Fibroblast of mammary gland (primary cell): ENCODE data around the gene FAM72A.
"Not testable (repeated sequence)": the region's sequence is repeated elsewhere in the genome, so short reads cannot be mapped to it uniquely, and the experiment has no call there.

Source experiments
- DNase-seq: peaks from one replicate; pipeline ENCODE4 v3.0.0-alpha.2; 2010; ENCODE audit warnings: low read depth
- H3K4me3 ChIP-seq: 2 replicates; pipeline ENCODE4 v1.5.1; 2011; ENCODE audit warnings: low read depth, mild to moderate bottlenecking, low read length, moderate library complexity; ENCODE audit not compliant: control insufficient read depth

The FAM72A gene

GRCh38 chr1:206219514-206220331, 17.1 kb upstream of the FAM72A start:
- H3K4me3 ChIP-seq, DNase-seq: not testable (repeated sequence)

DNA sequence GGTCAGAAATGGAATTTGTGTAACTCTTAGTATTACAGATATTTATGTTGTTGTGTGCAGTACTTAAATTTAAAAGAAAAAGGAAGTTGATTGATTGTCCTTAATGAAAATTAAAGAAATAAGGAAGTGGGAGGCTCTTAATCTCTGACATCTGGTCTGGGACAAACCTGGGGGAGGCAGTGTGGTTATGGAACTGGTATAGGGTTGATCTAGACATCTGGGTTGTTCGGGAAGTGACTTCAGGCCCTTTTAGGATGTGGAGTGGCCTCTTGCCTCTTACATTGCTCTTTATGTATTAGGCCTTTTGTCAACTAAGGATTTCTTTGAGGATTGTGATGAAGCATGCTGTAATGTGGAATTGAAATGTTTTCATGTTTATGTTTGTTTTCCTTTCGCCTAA, 16.1 kb upstream of the FAM72A start:
- not testable (repeated sequence) for H3K4me3 ChIP-seq, DNase-seq

- not testable (repeated sequence) for H3K4me3 ChIP-seq, DNase-seq
Measured at GRCh38 chr1:206218285-206218684, 15.6 kb upstream of the FAM72A start.

DNA sequence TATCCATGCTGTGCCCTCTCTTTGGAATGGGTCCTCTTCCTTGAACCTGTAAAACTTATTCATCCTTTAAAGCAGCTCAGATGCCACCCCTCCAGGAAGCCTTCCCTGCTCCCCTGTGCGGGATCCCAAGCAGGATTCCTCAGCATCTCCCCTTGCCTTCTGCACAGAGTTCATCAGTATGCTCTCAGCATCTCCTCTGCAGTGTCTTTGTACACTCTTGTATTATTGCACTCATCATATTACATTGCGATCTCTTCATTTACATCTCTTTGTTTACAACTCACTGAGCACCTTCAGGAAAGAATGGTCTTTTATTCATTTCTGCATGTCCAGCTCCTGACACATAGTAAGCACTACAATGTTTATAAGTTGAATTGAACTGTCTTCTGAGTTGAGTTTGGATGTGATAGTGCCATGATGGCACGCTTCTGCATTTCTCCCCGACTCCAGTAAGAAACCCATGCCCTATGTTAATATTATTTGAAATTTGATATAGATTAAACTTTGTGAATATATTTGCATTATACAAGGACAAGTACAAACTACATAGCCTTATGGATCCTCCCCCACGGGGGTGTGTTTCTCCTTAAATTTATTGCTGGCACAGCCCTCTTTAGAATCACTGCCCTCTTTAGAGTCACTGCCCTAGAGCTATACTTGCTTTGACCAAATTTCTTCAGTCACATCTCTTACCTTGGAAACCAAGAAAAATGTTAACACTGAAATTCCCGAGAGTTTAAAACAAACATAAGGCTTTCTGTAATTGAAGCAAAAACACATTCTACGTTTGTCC, 13.2 kb upstream of the FAM72A start:
- H3K4me3 ChIP-seq, DNase-seq: not testable (repeated sequence)

- not testable (repeated sequence) for H3K4me3 ChIP-seq, DNase-seq
Measured at GRCh38 chr1:206210802-206211201, 8.2 kb upstream of the FAM72A start.

- peak overlapping the region; percentile 25 for H3K4me3 ChIP-seq
- not testable (repeated sequence) for DNase-seq
Measured at GRCh38 chr1:206205569-206205968, 2.9 kb upstream of the FAM72A start.

DNA sequence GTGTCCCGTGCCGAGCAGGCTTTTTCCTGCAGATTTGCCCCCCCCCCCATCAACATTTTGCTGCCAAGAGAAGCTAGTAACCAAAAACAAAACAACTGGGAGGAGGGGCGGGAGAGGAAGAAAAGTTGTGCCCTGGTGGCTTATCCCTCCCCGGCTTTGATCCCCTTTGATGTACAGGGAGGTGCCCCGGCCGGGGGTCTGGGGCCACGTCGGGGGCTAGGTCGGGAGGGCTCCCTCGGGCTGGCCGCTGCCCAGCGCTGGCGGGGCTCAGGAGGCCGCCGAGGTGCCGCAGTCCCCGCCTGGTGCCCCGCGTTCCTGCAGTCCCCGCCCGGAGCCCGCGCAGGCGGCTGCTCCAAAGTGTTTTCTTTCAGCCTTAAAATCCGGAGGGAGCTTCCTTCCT, 2.2 kb upstream of the FAM72A start:
- peak; percentile 1 for DNase-seq
- peak overlapping the region; percentile 25 for H3K4me3 ChIP-seq

- DNase-seq, result not testable (repeated sequence)
- peak overlapping the region; percentile 42 for H3K4me3 ChIP-seq
Measured at GRCh38 chr1:206204159-206204511, 1.5 kb upstream of the FAM72A start.

DNA sequence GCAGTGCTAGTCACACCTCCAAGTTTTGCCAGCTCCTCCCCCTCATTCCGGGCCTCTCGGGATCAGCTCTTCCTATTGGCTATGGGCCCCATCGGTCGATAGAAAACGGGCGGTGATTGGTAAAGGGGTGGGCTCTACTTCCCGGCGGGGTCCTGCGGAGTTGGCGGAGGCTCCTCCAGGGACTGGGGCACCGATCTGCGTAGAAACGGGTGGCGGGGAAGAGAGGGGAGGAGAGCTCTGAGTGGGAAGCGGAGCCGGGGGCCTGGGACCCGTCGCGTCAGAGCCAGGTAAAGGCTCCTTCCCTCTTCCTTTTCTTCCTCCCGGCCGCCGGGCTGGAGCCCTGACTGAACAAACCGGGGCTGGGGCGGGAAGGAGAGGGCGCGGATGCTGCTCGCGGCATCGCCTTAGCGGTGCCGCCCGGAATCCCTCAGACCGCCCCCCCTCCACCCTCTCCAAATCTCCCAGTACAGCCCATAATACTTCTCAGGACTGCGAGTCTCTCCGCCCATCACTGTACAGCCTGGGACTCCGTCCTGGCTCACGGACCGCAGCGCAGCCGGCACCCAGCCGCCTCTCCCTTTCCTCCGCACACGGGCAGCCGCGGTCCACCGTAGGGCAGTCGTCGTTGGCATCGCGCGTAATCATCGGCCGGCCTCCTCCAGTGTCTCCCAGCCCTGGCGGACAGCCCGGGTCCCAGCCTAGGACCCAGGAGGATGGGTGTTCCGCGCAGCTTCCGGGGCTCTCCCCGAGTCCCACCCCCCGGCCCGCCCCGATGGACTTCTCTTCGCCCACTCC, 922 bp upstream of the FAM72A start, which contains the start of gene SRGAP2:
SRGAP2 (plus strand) TSS at position 178 of the 795 bp plus-strand sequence. CDS start 2,430 bp downstream, outside the sequence.
- DNase-seq, result peak; percentile 62
- H3K4me3 ChIP-seq, result peak within 1 kb of the TSS; percentile 47

GRCh38 chr1:206196748-206197424, 5.8 kb downstream of the FAM72A start:
- not testable (repeated sequence) for H3K4me3 ChIP-seq, DNase-seq

GRCh38 chr1:206195182-206195581, 7.5 kb downstream of the FAM72A start:
- not testable (repeated sequence) for DNase-seq, H3K4me3 ChIP-seq

DNA sequence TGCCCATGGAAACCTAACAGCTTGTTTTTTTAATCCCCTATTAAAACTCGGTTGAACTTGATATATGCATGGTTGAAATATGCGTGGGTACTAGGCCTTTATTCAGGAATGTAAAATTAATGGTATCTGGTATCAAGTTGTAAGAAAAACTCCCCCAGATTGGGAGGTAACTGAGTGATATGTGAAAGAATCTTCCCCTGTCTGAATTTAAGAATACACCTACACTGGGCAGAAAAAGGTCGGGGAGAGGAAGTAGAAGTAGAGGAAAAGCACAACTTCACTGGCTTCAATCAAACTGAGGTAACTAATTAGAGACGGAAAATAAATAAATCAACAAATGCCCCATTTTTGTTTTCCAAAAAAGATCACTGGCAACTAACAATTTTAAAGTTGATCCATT, 15.8 kb downstream of the FAM72A start:
- not testable (repeated sequence) for H3K4me3 ChIP-seq, DNase-seq

- not testable (repeated sequence) for H3K4me3 ChIP-seq
Measured at GRCh38 chr1:206185778-206186177, 16.9 kb downstream of the FAM72A start.

GRCh38 chr1:206183788-206184187, 18.9 kb downstream of the FAM72A start:
- peak; percentile 6 for DNase-seq
- not testable (repeated sequence) for H3K4me3 ChIP-seq

More at GRCh38 chr1:206185778-206186177, 16.9 kb downstream of the FAM72A start:
- DNase-seq, result not testable (repeated sequence)

GRCh38 chr1:206182368-206183317, 20.0 kb downstream of the FAM72A start:
- DNase-seq, result peak; percentile 44

GRCh38 chr1:206179666-206180065, 23.0 kb downstream of the FAM72A start:
- not testable (repeated sequence) for DNase-seq, H3K4me3 ChIP-seq

More at GRCh38 chr1:206182368-206183317, 20.0 kb downstream of the FAM72A start:
- H3K4me3 ChIP-seq, result not testable (repeated sequence)
